NCI-H510A treated with DMSO at 0.1 percent for 48 hours (cell line): ENCODE results near the gene PPP1R12B.
A peak's percentile ranks its signal among the peaks of the same experiment; 100 is the strongest.
"Not testable (repeated sequence)": the region's sequence is repeated elsewhere in the genome, so short reads cannot be mapped to it uniquely, and the experiment has no call there.

ENCODE experiments used
- DNase-seq: peaks from one replicate; lab custom pipeline; 2025; lab: John Stamatoyannopoulos, UW

The PPP1R12B gene

DNA sequence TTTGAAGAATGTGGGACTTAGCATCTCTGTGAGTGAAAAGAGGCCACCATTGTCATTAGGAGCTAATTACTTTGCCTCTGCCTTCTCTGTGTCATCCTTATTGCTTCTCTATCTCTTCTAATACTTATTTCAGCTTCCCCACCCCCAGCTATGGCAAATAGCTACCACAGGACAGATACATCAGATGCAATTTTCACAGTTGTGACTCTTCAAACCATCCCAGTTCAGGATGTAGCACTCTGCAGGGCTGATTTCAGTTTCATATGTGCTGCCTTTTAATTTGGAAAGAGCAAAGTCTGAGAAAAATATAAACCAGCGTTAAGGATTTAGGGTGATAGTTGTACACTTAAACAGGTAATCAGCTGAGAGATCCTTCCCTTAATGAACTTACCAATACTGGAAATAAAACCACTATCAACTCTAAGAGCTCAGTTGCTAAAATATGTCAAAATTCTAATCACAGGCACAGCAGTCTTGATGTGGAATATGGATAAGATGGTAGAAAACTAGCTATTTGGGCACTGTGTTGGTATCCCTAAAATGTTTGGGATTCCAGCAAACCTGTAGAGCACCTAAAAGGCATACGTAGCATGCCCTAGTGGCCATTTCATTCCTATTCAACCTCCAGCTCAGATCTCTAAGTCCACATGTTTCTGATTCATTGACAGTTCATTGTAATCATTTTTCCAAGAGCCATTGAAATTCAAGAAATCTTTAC, 213.4 kb downstream of the PPP1R12B start:
- no peak for DNase-seq

DNA sequence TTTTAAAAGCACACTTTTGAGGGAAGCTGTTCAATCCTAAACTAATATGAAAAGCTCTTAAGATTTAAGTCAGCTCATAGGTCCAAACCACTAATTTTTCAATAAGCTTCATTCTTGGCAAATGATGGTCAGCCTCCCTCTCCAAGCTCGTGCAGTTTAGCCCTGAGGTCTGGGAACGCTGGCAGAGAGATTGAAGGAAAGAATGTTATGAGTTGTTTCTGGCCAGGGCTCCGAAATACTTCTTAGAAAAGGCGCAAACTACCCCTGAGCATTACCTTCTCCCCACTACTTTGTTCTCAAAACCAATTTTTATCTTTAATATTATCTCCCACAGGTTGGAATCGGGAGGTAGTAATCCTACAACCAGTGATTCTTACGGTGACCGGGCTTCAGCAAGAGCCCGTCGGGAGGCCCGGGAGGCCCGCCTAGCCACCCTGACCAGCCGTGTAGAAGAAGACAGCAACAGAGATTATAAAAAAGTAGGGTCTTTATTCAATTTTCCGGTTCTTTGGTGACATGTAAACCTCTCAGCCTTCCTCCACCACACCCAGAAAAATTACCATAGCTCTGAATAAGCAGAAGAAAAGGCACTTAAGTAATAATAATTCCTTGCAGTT, 214.1 kb downstream of the PPP1R12B start:
- no peak for DNase-seq

DNA sequence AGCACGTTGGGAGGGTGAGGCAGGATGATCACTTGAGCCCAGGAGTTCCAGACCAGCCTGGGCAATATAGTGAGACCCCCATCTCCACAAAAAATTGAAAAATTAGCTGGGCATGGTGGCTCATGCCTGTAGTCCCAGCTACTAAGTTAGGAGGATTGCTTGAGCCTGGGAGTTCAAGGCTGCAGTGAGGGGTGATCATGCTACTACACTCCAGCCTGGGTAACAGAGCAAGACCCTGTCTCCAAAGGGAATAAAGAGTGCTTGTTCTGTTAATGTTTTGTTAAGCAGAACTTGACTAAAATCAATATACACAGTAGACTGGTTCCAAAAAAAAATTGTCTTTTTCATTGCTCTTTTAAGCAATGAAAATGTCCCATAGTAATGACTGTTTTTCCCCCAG, 215.3 kb downstream of the PPP1R12B start:
- DNase-seq, result no peak

DNA sequence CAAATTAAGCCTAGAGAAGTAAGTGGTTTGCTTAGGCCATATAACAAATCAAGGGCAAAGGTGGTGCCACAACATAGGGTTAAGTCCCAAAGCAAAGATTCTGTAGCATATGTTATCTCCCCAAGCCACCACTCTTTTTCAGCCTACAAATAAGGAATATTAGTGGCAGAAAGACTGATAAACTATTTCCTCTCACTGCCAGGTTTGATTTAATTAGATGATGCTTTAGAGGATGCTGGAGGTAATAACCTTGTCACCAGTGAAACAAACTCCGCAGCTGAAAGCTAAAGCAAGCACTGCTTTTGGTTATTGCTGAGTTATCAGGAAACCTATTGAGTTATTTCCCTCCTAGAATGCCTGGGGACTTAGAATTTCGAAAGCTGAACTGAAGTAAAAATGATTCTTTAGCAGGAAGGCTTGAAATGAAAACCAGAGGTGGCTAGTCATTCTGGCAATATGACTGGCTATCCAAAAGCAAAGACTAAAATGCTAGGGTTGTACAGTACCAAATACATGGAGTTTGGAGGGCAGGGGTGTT, 216.5 kb downstream of the PPP1R12B start:
- DNase-seq, result no peak

DNA sequence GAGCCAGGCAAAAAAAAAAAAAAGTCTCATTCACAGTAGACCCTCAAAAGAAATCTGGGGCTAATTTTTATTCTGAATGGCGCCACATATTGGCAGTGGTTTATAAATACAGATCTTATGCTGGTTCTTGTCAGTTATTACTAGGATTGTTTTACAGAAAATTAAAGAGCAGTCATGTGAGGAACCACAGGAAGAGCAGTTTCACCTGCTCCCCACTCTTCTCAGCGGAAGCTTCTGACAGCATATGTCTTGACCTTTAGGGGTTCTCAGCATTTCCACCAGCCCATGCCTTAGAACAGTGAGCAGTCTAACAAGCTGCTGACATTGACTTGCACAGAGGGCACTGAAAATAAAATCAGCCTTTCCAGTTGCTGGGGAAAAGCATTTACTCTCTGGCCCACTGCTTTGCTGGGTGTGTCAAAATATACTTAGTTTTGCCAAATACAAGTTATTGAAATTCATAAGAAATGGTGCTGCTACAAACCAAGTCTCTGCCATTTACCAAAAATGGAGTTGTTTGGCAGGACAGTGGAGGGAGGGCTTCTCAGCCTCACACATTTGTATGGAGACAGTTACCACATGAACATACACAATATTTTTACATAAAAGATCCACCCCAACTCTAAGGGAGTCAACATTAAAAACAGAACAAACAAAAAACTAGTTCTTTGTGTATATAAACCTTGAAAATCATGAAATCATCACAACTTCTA, 217.5 kb downstream of the PPP1R12B start:
- no peak for DNase-seq

DNA sequence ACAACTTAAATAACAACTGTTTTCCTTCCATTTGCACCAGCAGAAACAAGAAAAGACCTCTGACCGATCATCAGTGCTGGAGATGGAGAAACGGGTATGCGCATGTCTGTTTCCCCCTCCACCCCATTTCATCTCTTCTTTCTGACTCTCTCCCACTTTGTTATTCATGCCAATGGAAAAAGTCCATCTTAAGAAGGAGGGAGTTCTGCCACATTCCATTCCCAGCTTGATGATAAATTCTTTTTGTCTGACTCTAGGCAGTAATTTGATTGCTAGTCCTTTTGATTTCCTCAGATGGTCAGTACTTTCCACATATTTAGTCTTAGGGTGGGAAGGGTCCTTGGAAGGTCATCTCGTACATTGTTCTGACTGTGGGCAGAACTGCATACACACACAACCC, 219.2 kb downstream of the PPP1R12B start:
- DNase-seq, result no peak

DNA sequence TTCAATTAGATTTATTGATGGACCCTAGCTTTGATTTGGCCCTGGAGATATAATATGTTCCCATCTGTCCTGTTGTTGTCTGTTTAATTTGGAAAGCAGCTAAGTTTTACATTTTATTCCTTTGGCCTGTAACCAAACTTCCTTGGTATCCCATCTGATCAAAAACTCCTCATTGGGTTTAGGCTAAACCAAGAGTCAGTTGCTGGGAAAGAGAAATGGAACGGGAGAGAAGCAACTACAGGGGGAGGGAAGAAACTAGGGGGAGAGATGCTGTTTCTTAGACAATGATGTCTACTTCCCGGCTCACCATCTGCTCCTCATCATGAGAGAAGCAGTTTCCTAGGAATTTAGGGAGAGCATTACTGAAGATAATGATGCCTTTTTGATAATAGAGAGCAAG, 219.9 kb downstream of the PPP1R12B start:
- no peak for DNase-seq

DNA sequence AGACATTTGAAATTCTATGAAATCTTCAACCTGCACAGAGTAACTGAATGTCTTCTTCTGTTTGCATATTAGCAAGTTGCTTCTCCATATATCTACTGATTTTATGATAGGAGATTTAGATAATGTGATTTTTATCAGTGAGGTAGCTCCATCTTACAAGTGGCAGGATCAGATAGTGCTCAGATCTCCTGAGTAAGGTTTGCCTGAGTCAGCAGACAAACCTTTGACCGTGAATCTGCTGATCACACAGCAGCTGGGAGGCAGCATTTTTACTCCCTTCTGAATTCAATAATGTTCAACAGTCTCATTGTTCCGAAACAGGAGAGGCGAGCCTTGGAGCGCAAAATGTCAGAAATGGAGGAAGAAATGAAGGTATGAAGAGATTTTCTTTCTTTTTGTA, 220.3 kb downstream of the PPP1R12B start:
- DNase-seq, result no peak

DNA sequence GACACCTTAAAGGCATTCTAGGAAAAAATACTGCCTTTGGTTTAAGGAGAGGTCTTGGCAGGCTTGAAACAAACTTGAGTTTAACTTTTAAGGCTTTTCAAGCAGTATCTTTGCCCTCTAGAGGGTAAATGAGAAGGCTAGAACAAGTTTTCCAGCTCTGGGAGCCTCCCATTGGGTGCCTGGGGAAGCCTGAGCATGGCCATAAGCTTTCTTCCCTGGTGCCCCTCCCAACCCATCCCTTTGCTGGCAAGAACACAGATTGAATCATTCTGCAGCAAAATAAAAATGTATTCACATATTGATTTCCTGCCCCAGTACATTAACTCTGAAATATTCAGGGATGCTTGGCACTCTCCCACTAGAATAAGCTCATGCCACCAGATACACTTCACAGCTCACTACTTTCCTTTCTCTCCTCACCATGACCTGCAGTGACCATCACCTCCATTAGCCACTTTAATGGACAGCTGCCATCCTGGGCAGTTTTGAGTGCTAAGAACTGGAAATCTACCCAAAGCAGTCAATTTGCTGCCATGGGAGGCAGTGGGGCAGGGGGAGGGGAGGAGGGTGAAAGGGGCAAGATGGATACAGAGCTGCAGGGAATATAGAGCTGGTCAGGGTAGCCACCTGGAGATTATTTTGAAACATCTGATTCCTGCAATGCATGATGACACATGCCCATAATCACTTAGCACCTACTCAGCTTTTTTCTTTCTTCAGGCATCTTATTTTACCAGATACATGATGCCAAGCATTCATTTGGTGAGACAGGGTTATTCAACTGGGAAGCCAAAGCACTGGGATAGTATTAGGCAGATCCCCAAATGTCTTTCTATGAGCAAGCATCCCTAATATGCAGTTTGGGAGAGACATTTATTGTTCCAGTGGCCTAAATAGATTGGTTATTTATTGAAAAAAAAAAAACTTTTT, 221.2 kb downstream of the PPP1R12B start:
- DNase-seq, result no peak

DNA sequence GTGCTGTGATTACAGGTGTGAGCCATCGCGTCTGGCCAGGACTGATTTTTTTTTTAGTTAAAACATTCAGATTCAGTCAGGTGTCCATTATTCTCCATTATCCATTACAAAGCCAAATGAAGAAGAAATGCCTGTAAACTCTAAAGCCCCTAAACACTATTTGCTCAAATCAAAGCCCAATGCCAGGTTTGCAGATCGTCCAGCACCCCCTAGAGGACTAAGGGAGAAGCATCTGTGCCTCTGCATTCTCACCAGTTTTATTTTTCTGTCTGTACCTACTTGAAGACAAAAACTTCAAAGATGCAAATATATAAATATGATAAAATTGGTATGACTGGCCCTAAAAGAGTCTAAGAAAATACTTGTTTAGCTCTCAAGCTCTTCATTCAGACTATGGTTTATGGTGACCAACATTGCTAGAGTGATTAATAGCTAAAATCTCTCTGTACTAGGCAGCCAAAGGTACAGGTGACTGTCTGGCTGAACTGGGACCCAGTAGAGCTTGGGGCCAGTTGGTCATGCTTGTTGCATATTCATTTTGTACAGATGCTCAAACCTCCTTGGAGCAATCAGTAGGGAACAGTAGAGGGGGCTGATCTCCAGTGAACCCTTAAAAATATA, 223.3 kb downstream of the PPP1R12B start:
- DNase-seq, result peak; percentile 40

DNA sequence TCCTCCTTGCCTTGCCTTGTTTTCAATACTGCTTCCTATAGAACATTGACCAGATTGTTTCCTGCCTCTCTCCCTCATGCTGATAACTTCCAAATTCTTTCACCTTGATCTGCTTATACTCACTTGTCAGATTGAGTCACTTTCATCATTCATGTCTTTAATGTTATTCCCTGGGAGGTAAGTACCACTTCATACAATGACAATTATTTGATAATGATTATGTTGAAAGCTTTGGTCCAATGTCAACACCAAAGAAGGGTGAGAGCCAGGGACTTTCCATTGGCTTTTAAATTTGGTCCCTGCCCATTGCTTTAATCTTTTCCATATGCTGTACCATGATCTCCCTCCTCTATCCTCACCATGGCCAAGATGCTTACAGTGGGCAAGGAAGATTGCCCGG, 224.4 kb downstream of the PPP1R12B start:
- DNase-seq, result no peak

DNA sequence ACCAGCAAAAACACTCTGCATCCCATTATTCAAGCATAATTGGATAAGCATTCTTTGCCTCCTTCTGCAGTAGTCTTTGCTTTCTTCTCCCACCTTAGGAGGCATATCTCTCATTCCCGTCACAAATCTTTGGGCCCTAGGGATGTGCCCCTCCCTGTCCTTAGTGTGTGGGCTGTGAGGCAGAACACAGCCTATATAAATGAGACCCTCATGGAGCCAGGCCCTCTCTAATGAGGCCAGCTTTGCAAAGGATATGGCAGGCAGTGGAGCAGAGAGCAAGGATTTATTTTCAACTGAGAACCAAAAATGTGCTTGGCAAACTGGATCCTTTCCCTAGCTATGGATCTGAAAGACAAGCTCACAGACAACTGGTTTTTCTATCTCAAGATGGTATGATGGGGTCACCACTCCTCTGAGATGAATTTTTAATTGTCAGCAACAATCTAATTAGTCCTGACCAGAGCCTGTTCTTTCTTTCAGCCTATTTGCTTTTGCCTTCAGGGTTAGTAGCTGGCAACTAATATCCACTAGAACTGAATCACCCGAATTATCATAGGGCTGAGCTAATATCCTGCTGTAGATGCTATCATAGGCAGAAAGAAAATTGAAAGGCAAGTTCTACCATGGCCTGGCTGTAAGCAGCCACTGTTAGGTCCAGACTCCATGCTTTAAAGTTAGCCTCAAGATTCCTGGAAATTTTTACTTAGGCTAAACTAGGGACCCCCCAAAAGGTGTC, 227.6 kb downstream of the PPP1R12B start:
- no peak for DNase-seq

DNA sequence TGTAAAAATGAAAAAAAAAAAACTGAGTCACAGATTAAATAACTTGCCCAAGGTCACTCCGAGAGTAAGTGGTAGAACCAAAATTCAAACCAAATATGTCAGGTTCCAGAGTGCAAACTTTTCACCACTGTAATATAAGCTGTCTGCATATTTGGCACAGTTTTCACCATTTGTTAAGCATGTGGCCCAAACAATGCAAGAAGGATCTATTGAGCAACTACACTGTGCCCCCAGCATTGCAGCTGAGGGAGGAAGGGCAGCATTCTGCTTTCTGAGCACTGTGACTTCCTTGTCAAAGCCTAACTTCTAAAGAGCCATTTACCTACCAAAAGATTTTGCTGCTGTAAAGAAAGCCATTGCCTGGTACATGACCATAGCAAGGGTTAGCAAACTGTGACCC, 228.3 kb downstream of the PPP1R12B start:
- DNase-seq, result no peak

DNA sequence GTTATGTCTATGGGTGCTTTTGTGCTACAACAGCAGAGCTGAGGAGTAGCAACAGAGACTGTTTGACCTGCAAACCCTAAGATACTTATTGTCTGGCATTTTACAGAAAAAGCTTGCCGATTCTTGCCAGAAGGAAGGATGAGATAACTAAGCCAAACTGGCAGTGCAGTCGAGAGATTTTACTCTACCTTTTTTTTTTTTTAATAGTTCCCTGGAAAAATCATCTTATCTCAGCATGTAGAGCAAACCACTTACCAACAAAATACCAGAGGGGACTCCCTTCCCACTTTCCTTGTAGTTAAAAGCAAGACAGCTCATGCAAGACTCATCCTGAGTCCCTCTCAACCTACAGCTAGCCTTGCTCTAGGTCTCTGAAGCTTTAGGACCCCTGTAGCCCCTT, 228.9 kb downstream of the PPP1R12B start:
- no peak for DNase-seq

DNA sequence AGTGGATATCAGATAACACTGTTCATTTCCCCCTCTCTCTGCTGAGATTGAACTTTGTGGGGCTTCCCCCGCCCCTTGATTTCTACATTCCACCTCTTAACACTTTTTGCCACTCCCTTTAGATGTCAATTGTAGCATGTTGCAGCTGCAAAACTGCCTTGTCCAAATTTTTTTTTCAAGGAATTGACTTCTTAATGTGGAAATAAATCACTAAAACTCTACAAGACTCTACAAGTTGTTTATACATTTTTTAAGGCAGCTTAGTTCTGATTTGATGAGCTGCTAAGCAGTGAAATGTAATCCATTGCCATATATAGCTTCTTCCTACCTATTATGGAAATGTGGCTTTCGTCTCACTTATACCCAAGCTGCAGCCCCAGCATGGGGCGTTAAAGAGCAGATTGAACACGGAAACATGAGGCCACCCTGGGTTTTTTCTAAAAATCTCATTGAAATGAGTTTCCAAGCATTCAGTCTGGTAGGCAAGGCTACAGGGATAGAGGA, 229.6 kb downstream of the PPP1R12B start:
- no peak for DNase-seq

DNA sequence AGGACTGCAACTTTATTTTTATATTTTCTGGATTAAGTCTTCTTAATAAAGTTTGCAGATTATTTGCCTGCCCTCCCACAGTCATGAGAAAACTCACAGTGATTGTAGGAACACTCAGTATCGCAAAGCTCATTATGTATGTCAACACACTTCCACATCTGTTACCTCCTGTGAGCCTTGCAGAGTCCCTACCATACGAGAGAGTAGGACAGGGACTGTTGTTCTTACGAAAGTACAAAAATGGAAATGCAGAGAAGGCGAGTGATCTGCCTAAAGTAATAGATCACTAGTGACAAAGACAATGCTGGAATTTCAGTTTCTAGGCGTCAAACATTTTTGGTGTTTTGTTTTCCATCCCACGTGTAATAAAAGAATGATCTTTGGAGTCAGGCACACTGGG, 230.1 kb downstream of the PPP1R12B start:
- DNase-seq, result no peak

DNA sequence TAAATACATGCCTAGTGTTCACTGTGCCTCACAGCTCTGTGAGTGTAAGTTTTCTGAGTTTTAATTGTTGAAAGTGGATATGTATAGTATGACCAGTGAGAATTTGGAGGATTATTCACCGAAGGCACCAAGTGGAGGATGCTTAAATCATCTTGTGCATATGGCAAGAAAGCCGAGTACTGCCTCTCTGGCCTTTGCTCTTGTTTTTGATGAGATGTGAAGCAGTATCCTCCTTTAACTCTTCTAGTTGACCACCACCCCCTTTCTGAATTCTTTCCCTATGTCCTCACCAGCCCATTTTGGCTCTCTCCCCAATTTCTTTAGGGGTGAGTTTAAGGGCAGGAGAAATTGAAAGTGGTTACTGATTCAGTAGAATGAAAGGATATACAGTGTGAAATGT, 231.3 kb downstream of the PPP1R12B start:
- DNase-seq, result no peak

DNA sequence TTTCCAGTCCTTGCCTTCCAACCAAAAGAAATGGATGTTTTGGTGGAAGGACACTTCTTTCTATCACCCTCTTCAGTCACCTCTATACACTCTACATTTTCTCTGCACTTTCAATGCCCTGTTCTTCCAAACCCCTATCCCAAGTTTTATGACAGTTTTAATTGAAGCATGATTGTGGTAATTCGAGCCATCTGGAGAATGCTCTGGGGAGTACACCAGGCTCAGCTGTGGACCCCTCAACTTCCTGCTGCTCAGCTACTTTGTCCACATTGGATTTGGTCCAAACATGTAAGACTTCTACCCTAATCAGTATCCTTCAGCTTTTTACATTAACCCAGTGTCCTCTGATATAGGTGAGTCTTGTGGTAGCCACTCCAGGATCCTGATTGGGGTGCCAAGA, 232.1 kb downstream of the PPP1R12B start:
- no peak for DNase-seq

DNA sequence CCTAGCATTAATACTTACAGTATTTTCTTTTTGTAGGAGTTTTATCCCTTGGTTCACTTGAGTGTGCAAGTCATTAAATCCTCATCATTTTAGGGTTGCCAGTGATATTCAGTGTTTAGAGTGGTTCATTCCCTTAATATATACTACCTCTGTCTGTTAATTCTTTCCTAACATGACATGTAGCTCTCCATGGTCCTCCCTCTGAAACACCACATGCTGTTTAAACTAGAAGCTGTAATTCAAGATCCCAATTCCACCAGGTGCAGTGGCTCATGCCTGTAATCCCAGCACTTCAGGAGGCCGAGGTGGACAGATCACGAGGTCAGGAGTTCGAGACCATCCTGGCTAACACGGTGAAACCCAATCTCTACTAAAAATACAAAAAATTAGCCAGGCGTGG, 233.9 kb downstream of the PPP1R12B start:
- not testable (repeated sequence) for DNase-seq

DNA sequence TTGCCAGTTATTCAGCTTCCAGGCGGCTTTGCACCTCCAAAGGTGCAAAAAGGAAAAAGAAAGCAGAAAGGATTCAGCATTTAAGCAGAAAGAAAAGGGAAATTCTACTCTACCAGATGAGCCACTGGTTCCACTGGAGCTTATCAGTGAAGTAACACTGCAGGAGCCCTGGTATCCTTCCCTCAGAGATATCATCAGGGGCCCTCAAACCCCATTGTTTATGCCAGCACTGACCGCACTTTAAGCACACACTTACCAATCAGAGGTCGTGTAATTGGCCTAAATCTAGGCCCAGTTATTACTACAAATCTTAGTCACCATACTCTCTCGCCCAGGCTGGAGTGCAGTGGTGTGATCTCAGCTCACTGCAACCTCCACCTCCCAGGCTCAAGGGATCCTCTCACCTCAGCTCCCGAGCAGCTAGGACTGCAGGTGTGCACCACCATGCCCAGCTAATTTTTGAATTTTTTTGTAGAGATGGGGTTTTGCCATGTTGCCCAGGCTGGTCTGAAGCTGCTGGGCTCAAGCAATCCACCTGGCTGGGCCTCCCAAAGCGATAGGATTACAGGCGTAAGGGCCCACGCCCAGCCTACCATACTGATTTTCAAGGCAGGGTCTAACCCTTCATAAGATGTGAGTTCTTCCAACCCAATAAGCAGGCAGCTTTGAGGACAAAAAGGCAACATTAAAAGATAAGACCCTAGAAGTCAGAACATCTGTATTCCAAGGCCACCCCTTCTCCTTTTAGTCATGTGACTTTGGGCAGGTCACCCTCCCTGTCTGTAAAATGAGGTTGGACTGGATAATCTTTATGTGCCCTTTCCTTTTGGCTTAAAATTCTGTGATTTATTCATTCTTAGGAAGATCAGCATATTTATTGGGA, 236.4 kb downstream of the PPP1R12B start:
- no peak for DNase-seq
